NCI-H748 (cell line): ENCODE data around the gene STMN3.

Experiments used
- DNase-seq: peaks from one replicate; lab custom pipeline; 2025; ENCODE audit not compliant: unreplicated experiment; lab: John Stamatoyannopoulos, UW

The STMN3 gene

GRCh38 chr20:63653041-63653973 is at the start of gene STMN3:
STMN3 (minus strand) TSS chr20:63653424; CDS start chr20:63653345, 79 bp downstream.
- peak; percentile 88 for DNase-seq

- DNase-seq, result no peak
Measured at GRCh38 chr20:63702036-63702665, 48.9 kb upstream of the STMN3 start.

- DNase-seq, result no peak
Measured at GRCh38 chr20:63701329-63702035, 48.3 kb upstream of the STMN3 start.

GRCh38 chr20:63701051-63701328 is 47.8 kb upstream of the STMN3 start:
- no peak for DNase-seq

- no peak for DNase-seq
Measured at GRCh38 chr20:63700199-63701050, 47.2 kb upstream of the STMN3 start.

- DNase-seq, result no peak
Measured at GRCh38 chr20:63699466-63700198, 46.4 kb upstream of the STMN3 start.

GRCh38 chr20:63698739-63699465 is 45.7 kb upstream of the STMN3 start:
- no peak for DNase-seq

GRCh38 chr20:63697868-63698545 is 44.8 kb upstream of the STMN3 start:
- DNase-seq, result no peak

GRCh38 chr20:63697357-63697867 is 44.2 kb upstream of the STMN3 start:
- DNase-seq, result no peak

GRCh38 chr20:63696628-63697356 is 43.6 kb upstream of the STMN3 start, which contains the start of gene TNFRSF6B:
TNFRSF6B (plus strand) TSS chr20:63696652; CDS start chr20:63696768, 116 bp downstream.
- DNase-seq, result no peak

GRCh38 chr20:63696306-63696627 is 43.0 kb upstream of the STMN3 start:
- no peak for DNase-seq

GRCh38 chr20:63695424-63696305 is 42.4 kb upstream of the STMN3 start:
- no peak for DNase-seq

GRCh38 chr20:63694584-63695423 is 41.6 kb upstream of the STMN3 start:
- no peak for DNase-seq

- DNase-seq, result no peak
Measured at GRCh38 chr20:63693733-63694583, 40.7 kb upstream of the STMN3 start.

GRCh38 chr20:63693083-63693732 is 40.0 kb upstream of the STMN3 start:
- DNase-seq, result no peak
